ENCODE results near the gene MARCHF3.

Gene MARCHF3

GRCh38 chr5:126837906-126838539 is 192.3 kb downstream of the MARCHF3 start:
- H3K4me3 ChIP-seq (replicated peaks; ENCODE audit: low read depth, low read length), result no peak overlapping the region
- TF ChIP-seq CTCF (IDR thresholded peaks at IDR 0.05; ENCODE audit: low read depth, low read length, missing control alignments), result no peak
- no peak for DNase-seq (ENCODE audit: extremely low read depth, low read depth)

- DNase-seq (ENCODE audit: extremely low read depth, low read depth), result no peak
- H3K4me3 ChIP-seq (replicated peaks; ENCODE audit: low read depth, low read length), result no peak overlapping the region
- no peak for TF ChIP-seq CTCF (IDR thresholded peaks at IDR 0.05; ENCODE audit: low read depth, low read length, missing control alignments)
Measured at GRCh38 chr5:126837242-126837641, 193.1 kb downstream of the MARCHF3 start.

- no peak for DNase-seq (ENCODE audit: extremely low read depth, low read depth)
- no peak overlapping the region for H3K4me3 ChIP-seq (replicated peaks; ENCODE audit: low read depth, low read length)
- TF ChIP-seq CTCF (IDR thresholded peaks at IDR 0.05; ENCODE audit: low read depth, low read length, missing control alignments), result no peak
Measured at GRCh38 chr5:126836778-126837177, 193.6 kb downstream of the MARCHF3 start.

- TF ChIP-seq CTCF (IDR thresholded peaks at IDR 0.05; ENCODE audit: low read depth, low read length, missing control alignments), result no peak
- no peak overlapping the region for H3K4me3 ChIP-seq (replicated peaks; ENCODE audit: low read depth, low read length)
- no peak for DNase-seq (ENCODE audit: extremely low read depth, low read depth)
Measured at GRCh38 chr5:126831156-126831555, 199.2 kb downstream of the MARCHF3 start.

- no peak for DNase-seq (ENCODE audit: extremely low read depth, low read depth)
- no peak for TF ChIP-seq CTCF (IDR thresholded peaks at IDR 0.05; ENCODE audit: low read depth, low read length, missing control alignments)
- no peak overlapping the region for H3K4me3 ChIP-seq (replicated peaks; ENCODE audit: low read depth, low read length)
Measured at GRCh38 chr5:126830061-126830460, 200.3 kb downstream of the MARCHF3 start.

- no peak for DNase-seq (ENCODE audit: extremely low read depth, low read depth)
- H3K4me3 ChIP-seq (replicated peaks; ENCODE audit: low read depth, low read length), result no peak overlapping the region
- TF ChIP-seq CTCF (IDR thresholded peaks at IDR 0.05; ENCODE audit: low read depth, low read length, missing control alignments), result no peak
Measured at GRCh38 chr5:126829098-126829497, 201.3 kb downstream of the MARCHF3 start.

Measured in HFF-Myc (cell line).